T-helper 17 cell (primary cell): ENCODE data around the gene RSAD1. TPM values are rescaled to one million over a fixed set of nuclear protein-coding genes. Genes with fewer than 3 reads are reported as not detected.

ENCODE experiments used
- ATAC-seq: fragments of 150-1000 bp; cut with Tn5 transposase; 2 replicates; pipeline ENCODE4 v1.10.0; 2021; ENCODE audit warnings: mild to moderate bottlenecking, moderate library complexity
- DNase-seq, 3 donors: peaks; one replicate each; pipeline versions ENCODE4 v3.0.0 to v3.0.0-alpha.2; 2020 to 2021
- H3K9me3 ChIP-seq: one replicate; pipeline ENCODE4 v1.7.0; 2013; ENCODE audit warnings: low read length, mild to moderate bottlenecking; ENCODE audit not compliant: control insufficient read depth, poor library complexity, severe bottlenecking
- H3K27ac Mint-ChIP-seq: one replicate; pipeline ENCODE4 v1.8.0; 2022; ENCODE audit warnings: mild to moderate bottlenecking, moderate library complexity, mixed read lengths
- H3K27me3 Mint-ChIP-seq: one replicate; pipeline ENCODE4 v1.8.0; 2022; ENCODE audit warnings: mixed read lengths
- H3K36me3 Mint-ChIP-seq: one replicate; pipeline ENCODE4 v1.8.0; 2022; ENCODE audit warnings: low read depth, mixed read lengths
- H3K4me1 Mint-ChIP-seq: one replicate; pipeline ENCODE4 v1.8.0; 2022; ENCODE audit warnings: mild to moderate bottlenecking, mixed read lengths
- H3K4me3 Mint-ChIP-seq: one replicate; pipeline ENCODE4 v1.8.0; 2022; ENCODE audit warnings: mild to moderate bottlenecking, moderate library complexity, mixed read lengths
- total RNA-seq, 4 donors: library from RNA in 2 of 4; stranded (reverse) in 2 of 4; gene quantifications; one replicate each; pipeline ENCODE4 v1.2.3 and lab custom pipeline; 2022 to 2026

Gene RSAD1
- total RNA-seq, 2 donors from 2014 or later, result 49.2 to 59.6 TPM

- ATAC-seq, result no peak
- H3K36me3 Mint-ChIP-seq, result peaks cover 5% of the 10 kb centered on the region
- no peak overlapping the region for H3K27ac Mint-ChIP-seq
- DNase-seq, result no peak
- no peaks in the 10 kb centered on the region for H3K9me3 ChIP-seq
- H3K27me3 Mint-ChIP-seq, result peaks cover 57% of the 10 kb centered on the region
- peaks cover 13% of the 10 kb centered on the region for H3K4me1 Mint-ChIP-seq
- no peak overlapping the region for H3K4me3 Mint-ChIP-seq
These were observed 51.2 kb downstream of the RSAD1 start for GRCh38 chr17:50529849-50530248.

- no peaks in the 10 kb centered on the region for H3K9me3 ChIP-seq
- Mint-ChIP-seq H3K4me1 (peaks cover 13% of the 10 kb centered on the region), H3K27ac (no peak overlapping the region), H3K36me3 (peaks cover 7% of the 10 kb centered on the region), H3K4me3 (no peak overlapping the region), H3K27me3 (peaks cover 70% of the 10 kb centered on the region)
- DNase-seq (no peak), ATAC-seq (no peak)
These were observed 52.9 kb downstream of the RSAD1 start for GRCh38 chr17:50531428-50532025.

GRCh38 chr17:50532452-50533024 lies 53.9 kb downstream of the RSAD1 start, which contains the start of gene EPN3:
TSS of gene EPN3 (plus strand) at chr17:50532735. CDS start at chr17:50536557, 3,822 bp downstream.
- Mint-ChIP-seq H3K36me3 (peaks cover 7% of the 10 kb centered on the region), H3K27ac (no peak within 1 kb of the TSS), H3K4me1 (peaks cover 13% of the 10 kb centered on the region), H3K27me3 (peaks cover 71% of the 10 kb centered on the region), H3K4me3 (peak within 1 kb of the TSS; percentile 62)
- ATAC-seq (no peak), DNase-seq (no peak)
- H3K9me3 ChIP-seq, result no peaks in the 10 kb centered on the region

GRCh38 chr17:50533185-50533584 lies 54.5 kb downstream of the RSAD1 start:
- H3K27ac Mint-ChIP-seq, result no peak overlapping the region
- ATAC-seq, result no peak
- peaks cover 13% of the 10 kb centered on the region for H3K4me1 Mint-ChIP-seq
- H3K27me3 Mint-ChIP-seq, result peaks cover 71% of the 10 kb centered on the region
- H3K4me3 Mint-ChIP-seq, result peak overlapping the region; percentile 62
- DNase-seq, result no peak
- H3K9me3 ChIP-seq, result no peaks in the 10 kb centered on the region
- H3K36me3 Mint-ChIP-seq, result peaks cover 7% of the 10 kb centered on the region

- Mint-ChIP-seq H3K4me3 (peak overlapping the region; percentile 62), H3K36me3 (peaks cover 5% of the 10 kb centered on the region), H3K4me1 (peaks cover 13% of the 10 kb centered on the region), H3K27ac (no peak overlapping the region), H3K27me3 (peaks cover 66% of the 10 kb centered on the region)
- no peaks in the 10 kb centered on the region for H3K9me3 ChIP-seq
- DNase-seq (no peak), ATAC-seq (no peak)
These were observed 55.1 kb downstream of the RSAD1 start for GRCh38 chr17:50533720-50534148.

- DNase-seq (no peak), ATAC-seq (peak; percentile 52)
- Mint-ChIP-seq H3K27me3 (peaks cover 59% of the 10 kb centered on the region), H3K4me3 (peak overlapping the region; percentile 62), H3K27ac (no peak overlapping the region), H3K36me3 (peaks cover 5% of the 10 kb centered on the region), H3K4me1 (peaks cover 13% of the 10 kb centered on the region)
- H3K9me3 ChIP-seq, result no peaks in the 10 kb centered on the region
These were observed 55.7 kb downstream of the RSAD1 start for GRCh38 chr17:50534222-50534978.

GRCh38 chr17:50534979-50535326 lies 56.3 kb downstream of the RSAD1 start:
- H3K27ac Mint-ChIP-seq, result no peak overlapping the region
- peaks cover 13% of the 10 kb centered on the region for H3K4me1 Mint-ChIP-seq
- H3K36me3 Mint-ChIP-seq, result peaks cover 5% of the 10 kb centered on the region
- DNase-seq, result no peak
- H3K27me3 Mint-ChIP-seq, result peaks cover 54% of the 10 kb centered on the region
- H3K9me3 ChIP-seq, result no peaks in the 10 kb centered on the region
- H3K4me3 Mint-ChIP-seq, result no peak overlapping the region
- ATAC-seq, result no peak

GRCh38 chr17:50535407-50535806 lies 56.7 kb downstream of the RSAD1 start:
- Mint-ChIP-seq H3K4me1 (peaks cover 13% of the 10 kb centered on the region), H3K27me3 (peaks cover 51% of the 10 kb centered on the region), H3K27ac (no peak overlapping the region), H3K4me3 (no peak overlapping the region), H3K36me3 (peaks cover 5% of the 10 kb centered on the region)
- ATAC-seq (no peak), DNase-seq (no peak)
- H3K9me3 ChIP-seq, result no peaks in the 10 kb centered on the region

Other genes starting within 250 kb of the RSAD1 start
- gene TMEM92, start 204.4 kb upstream of the RSAD1 start, total RNA-seq, result not detected
- gene XYLT2, start 132.7 kb upstream of the RSAD1 start, total RNA-seq, result 10 to 100 TPM; 19.2 to 20.4 TPM
- gene MRPL27, start 105.7 kb upstream of the RSAD1 start, total RNA-seq, result 10 to 100 TPM; 29.4 to 37.0 TPM
- 1 to 10 TPM in 1 of 2 donors, under 1 TPM in 1; 0.55 to 1.3 TPM for gene EME1, start 105.6 kb upstream of the RSAD1 start, total RNA-seq
- 10 to 100 TPM; 45.2 to 51.9 TPM for gene LRRC59, start 81.3 kb upstream of the RSAD1 start, total RNA-seq
- gene ACSF2, start 52.6 kb upstream of the RSAD1 start, total RNA-seq, result 10 to 100 TPM; 16.4 to 21.8 TPM
- gene CHAD, start 10.0 kb upstream of the RSAD1 start, total RNA-seq, result not detected
- 1 to 10 TPM; 1.2 to 1.3 TPM for gene MYCBPAP, start 29.6 kb downstream of the RSAD1 start, total RNA-seq
- gene EPN3, start 53.9 kb downstream of the RSAD1 start, total RNA-seq, result not detected
- 10 to 100 TPM; 11.3 to 16.4 TPM for gene SPATA20, start 68.3 kb downstream of the RSAD1 start, total RNA-seq
- under 1 TPM; 0.05 to 0.18 TPM for gene CACNA1G, start 81.9 kb downstream of the RSAD1 start, total RNA-seq
- 10 to 100 TPM in 1 of 2 donors, 1 to 10 TPM in 1; 3.3 to 58.0 TPM for gene ABCC3, start 156.0 kb downstream of the RSAD1 start, total RNA-seq
- gene ANKRD40, start 229.1 kb downstream of the RSAD1 start, total RNA-seq, result 10 to 100 TPM; 24.3 to 25.6 TPM
- 100 to 1,000 TPM; 129 to 155 TPM for gene LUC7L3, start 240.7 kb downstream of the RSAD1 start, total RNA-seq